ELR (cell line): ENCODE results near the gene KLRC1.
"Not testable (repeated sequence)": the region's sequence is repeated elsewhere in the genome, so short reads cannot be mapped to it uniquely, and the experiment has no call there.

Experiments used
- DNase-seq: peaks from one replicate; pipeline ENCODE4 v3.0.0-alpha.2; 2015; ENCODE audit warnings: low read depth

Gene KLRC1

GRCh38 chr12:10453156-10453555, at the start of gene KLRC1:
KLRC1 (minus strand) TSS chr12:10453377; CDS start chr12:10451156, 2,221 bp downstream.
- peak; percentile 24 for DNase-seq

GRCh38 chr12:10501030-10501429, 47.9 kb upstream of the KLRC1 start:
- DNase-seq, result peak; percentile 47

- no peak for DNase-seq
Observed at GRCh38 chr12:10498042-10498441, 44.9 kb upstream of the KLRC1 start.

GRCh38 chr12:10497602-10498001, 44.4 kb upstream of the KLRC1 start:
- no peak for DNase-seq

GRCh38 chr12:10491766-10492165, 38.6 kb upstream of the KLRC1 start:
- no peak for DNase-seq

GRCh38 chr12:10487328-10487727, 34.2 kb upstream of the KLRC1 start:
- DNase-seq, result not testable (repeated sequence)

- not testable (repeated sequence) for DNase-seq
Observed at GRCh38 chr12:10481901-10482300, 28.7 kb upstream of the KLRC1 start.

GRCh38 chr12:10472808-10473207, 19.6 kb upstream of the KLRC1 start:
- not testable (repeated sequence) for DNase-seq

GRCh38 chr12:10469701-10470100, 16.5 kb upstream of the KLRC1 start:
- no peak for DNase-seq

GRCh38 chr12:10466311-10466710, 13.1 kb upstream of the KLRC1 start:
- no peak for DNase-seq

GRCh38 chr12:10457760-10458159, 4.6 kb upstream of the KLRC1 start:
- DNase-seq, result no peak

GRCh38 chr12:10456856-10457255, 3.7 kb upstream of the KLRC1 start:
- DNase-seq, result no peak

- DNase-seq, result no peak
Observed at GRCh38 chr12:10455766-10456165, 2.6 kb upstream of the KLRC1 start.

GRCh38 chr12:10454531-10454930, 1.4 kb upstream of the KLRC1 start:
- peak; percentile 7 for DNase-seq

- no peak for DNase-seq
Observed at GRCh38 chr12:10448236-10448635, 4.9 kb downstream of the KLRC1 start.

GRCh38 chr12:10446052-10446451, 7.1 kb downstream of the KLRC1 start:
- DNase-seq, result not testable (repeated sequence)

GRCh38 chr12:10441144-10441543, 12.0 kb downstream of the KLRC1 start:
- DNase-seq, result not testable (repeated sequence)

- DNase-seq, result peak; percentile 46
Observed at GRCh38 chr12:10439608-10440274, 13.4 kb downstream of the KLRC1 start.

GRCh38 chr12:10437601-10438000, 15.6 kb downstream of the KLRC1 start:
- not testable (repeated sequence) for DNase-seq

GRCh38 chr12:10435816-10436215, 17.4 kb downstream of the KLRC1 start, which contains the start of gene KLRC2:
KLRC2 (minus strand) TSS chr12:10436010; CDS start chr12:10435986, 24 bp downstream.
- DNase-seq, result peak; percentile 69

GRCh38 chr12:10430623-10431022, 22.6 kb downstream of the KLRC1 start:
- DNase-seq, result peak; percentile 22

- DNase-seq, result not testable (repeated sequence)
Observed at GRCh38 chr12:10425938-10426337, 27.2 kb downstream of the KLRC1 start.

GRCh38 chr12:10424260-10424899, 28.8 kb downstream of the KLRC1 start:
- DNase-seq, result peak; percentile 63

GRCh38 chr12:10422159-10422558, 31.0 kb downstream of the KLRC1 start:
- not testable (repeated sequence) for DNase-seq
